B cell (primary cell): Measurements from ENCODE around the gene TRIOBP.

Experiments
- EZH2 ChIP-seq: IDR thresholded peaks from 2 replicates; pipeline ENCODE4 v1.6.1; 2012; ENCODE audit warnings: borderline replicate concordance, low read depth, mild to moderate bottlenecking, moderate library complexity, low read length; ENCODE audit not compliant: insufficient read depth, poor library complexity, severe bottlenecking
- TF ChIP-seq, protein P1 (sequence below): fragments of 200-600 bp; IDR thresholded peaks from one replicate; pipeline ENCODE4 v1.8.0; 2022; ENCODE audit warnings: antibody characterized with exemption, mild to moderate bottlenecking

GRCh38 chr22:37647317-37647716 is 49.5 kb upstream of the TRIOBP start:
- TF ChIP-seq, protein P1, sequence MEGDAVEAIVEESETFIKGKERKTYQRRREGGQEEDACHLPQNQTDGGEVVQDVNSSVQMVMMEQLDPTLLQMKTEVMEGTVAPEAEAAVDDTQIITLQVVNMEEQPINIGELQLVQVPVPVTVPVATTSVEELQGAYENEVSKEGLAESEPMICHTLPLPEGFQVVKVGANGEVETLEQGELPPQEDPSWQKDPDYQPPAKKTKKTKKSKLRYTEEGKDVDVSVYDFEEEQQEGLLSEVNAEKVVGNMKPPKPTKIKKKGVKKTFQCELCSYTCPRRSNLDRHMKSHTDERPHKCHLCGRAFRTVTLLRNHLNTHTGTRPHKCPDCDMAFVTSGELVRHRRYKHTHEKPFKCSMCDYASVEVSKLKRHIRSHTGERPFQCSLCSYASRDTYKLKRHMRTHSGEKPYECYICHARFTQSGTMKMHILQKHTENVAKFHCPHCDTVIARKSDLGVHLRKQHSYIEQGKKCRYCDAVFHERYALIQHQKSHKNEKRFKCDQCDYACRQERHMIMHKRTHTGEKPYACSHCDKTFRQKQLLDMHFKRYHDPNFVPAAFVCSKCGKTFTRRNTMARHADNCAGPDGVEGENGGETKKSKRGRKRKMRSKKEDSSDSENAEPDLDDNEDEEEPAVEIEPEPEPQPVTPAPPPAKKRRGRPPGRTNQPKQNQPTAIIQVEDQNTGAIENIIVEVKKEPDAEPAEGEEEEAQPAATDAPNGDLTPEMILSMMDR, result no peak
- no peak for TF ChIP-seq EZH2
